ENCODE data around the gene ZGPAT. TPM values are rescaled to one million over a fixed set of nuclear protein-coding genes. Genes with fewer than 3 reads are reported as not detected.
A peak's percentile ranks its signal among the peaks of the same experiment; 100 is the strongest.

Gene ZGPAT
- total and polyA plus RNA-seq, 10 of the 15 experiments (the other 5 are each of a cell fraction or from before 2014, with no cell fraction given) = 0.58 to 52.9 (median 18.0) TPM

GRCh38 chr20:63688228-63689045 lies 19.4 kb upstream of the ZGPAT start:
- ATAC-seq (no peak), DNase-seq (ENCODE audit: low read depth, low spot score) (no peak), FAIRE-seq (no peak)
- no TSS peak for BruUV-seq (replicated peaks)
- ChIA-PET RAD21 (ENCODE audit: unreplicated experiment) (no interaction called here), POLR2A (no interaction called here), SMC1A (ENCODE audit: uncharacterized antibody, unreplicated experiment) (interaction anchor here (1.5 kb wide), 1 partner anchor 151 kb away, joined by 3 read pairs; no protein-coding TSS in a partner anchor), CTCF (no interaction called here)
- H3K36me3 ChIP-seq (ENCODE audit: control insufficient read depth in 2 of 2, insufficient read depth in 2 of 2, low read length in 1 of 2) = no peaks in the 10 kb centered on the region
- no peak overlapping the region for H3K4me2 ChIP-seq (ENCODE audit: control insufficient read depth, insufficient read depth)
- H3K27me3 ChIP-seq (replicated peaks in 1 of 2; ENCODE audit: control insufficient read depth in 2 of 2, insufficient read depth in 2 of 2, low read length in 1 of 2) = no peaks in the 10 kb centered on the region
- H2AFZ ChIP-seq (ENCODE audit: control insufficient read depth, low read depth, low read length) = no peak overlapping the region
- H3K79me2 ChIP-seq (ENCODE audit: control insufficient read depth, insufficient read depth, low read length) = no peaks in the 10 kb centered on the region
- H4K20me1 ChIP-seq (ENCODE audit: control insufficient read depth, insufficient read depth) = no peaks in the 10 kb centered on the region
- no peak overlapping the region for H3K9ac ChIP-seq (ENCODE audit: control insufficient read depth, insufficient read depth, low read length)
- TF ChIP-seq SREBF2 (IDR thresholded peaks at IDR 0.05; ENCODE audit: low read length) (no peak), POLR2A (IDR thresholded peaks at IDR 0.05; ENCODE audit: low read depth, low read length) (peak; percentile 50)
- WGBS (ENCODE audit: insufficient coverage, insufficient replicate concordance, low lambda C conversion rate, missing lambda C conversion rate) = 87% methylated on average over 29 of the region's 31 CpGs
- H3K4me3 ChIP-seq = no peak overlapping the region
- H3K4me1 ChIP-seq (ENCODE audit: control insufficient read depth, insufficient read depth, low read length) = no peaks in the 10 kb centered on the region
- H3K9me3 ChIP-seq (replicated peaks; ENCODE audit: control insufficient read depth, insufficient read depth, low read length) = no peaks in the 10 kb centered on the region
- in situ Hi-C loops (cut with MboI) (no loop called here), intact Hi-C loops (cut with micrococcal nuclease; ENCODE audit: unreplicated experiment) (no loop called here)
- H3K27ac ChIP-seq (ENCODE audit: control insufficient read depth, insufficient read depth) = no peak overlapping the region

GRCh38 chr20:63689046-63690002 lies 18.5 kb upstream of the ZGPAT start:
- SMC1A ChIA-PET (ENCODE audit: uncharacterized antibody, unreplicated experiment) = no interaction called here
- no peaks in the 10 kb centered on the region for H4K20me1 ChIP-seq (ENCODE audit: control insufficient read depth, insufficient read depth)
- TF ChIP-seq, protein P1, sequence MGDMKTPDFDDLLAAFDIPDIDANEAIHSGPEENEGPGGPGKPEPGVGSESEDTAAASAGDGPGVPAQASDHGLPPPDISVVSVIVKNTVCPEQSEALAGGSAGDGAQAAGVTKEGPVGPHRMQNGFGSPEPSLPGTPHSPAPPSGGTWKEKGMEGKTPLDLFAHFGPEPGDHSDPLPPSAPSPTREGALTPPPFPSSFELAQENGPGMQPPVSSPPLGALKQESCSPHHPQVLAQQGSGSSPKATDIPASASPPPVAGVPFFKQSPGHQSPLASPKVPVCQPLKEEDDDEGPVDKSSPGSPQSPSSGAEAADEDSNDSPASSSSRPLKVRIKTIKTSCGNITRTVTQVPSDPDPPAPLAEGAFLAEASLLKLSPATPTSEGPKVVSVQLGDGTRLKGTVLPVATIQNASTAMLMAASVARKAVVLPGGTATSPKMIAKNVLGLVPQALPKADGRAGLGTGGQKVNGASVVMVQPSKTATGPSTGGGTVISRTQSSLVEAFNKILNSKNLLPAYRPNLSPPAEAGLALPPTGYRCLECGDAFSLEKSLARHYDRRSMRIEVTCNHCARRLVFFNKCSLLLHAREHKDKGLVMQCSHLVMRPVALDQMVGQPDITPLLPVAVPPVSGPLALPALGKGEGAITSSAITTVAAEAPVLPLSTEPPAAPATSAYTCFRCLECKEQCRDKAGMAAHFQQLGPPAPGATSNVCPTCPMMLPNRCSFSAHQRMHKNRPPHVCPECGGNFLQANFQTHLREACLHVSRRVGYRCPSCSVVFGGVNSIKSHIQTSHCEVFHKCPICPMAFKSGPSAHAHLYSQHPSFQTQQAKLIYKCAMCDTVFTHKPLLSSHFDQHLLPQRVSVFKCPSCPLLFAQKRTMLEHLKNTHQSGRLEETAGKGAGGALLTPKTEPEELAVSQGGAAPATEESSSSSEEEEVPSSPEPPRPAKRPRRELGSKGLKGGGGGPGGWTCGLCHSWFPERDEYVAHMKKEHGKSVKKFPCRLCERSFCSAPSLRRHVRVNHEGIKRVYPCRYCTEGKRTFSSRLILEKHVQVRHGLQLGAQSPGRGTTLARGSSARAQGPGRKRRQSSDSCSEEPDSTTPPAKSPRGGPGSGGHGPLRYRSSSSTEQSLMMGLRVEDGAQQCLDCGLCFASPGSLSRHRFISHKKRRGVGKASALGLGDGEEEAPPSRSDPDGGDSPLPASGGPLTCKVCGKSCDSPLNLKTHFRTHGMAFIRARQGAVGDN (IDR thresholded peaks at IDR 0.05) = no peak
- peak; percentile 48; the same call in 1 of the 2 replicates for TF ChIP-seq POLR2A (IDR thresholded peaks at IDR 0.05; ENCODE audit: low read depth, low read length)
- BruUV-seq (replicated peaks) = no TSS peak
- no peak for ATAC-seq
- H2AFZ ChIP-seq (ENCODE audit: control insufficient read depth, low read depth, low read length) = no peak overlapping the region
- RAD21 ChIA-PET (ENCODE audit: unreplicated experiment) = no interaction called here
- POLR2A ChIA-PET = no interaction called here
- CTCF ChIA-PET = no interaction called here
- H3K9ac ChIP-seq (ENCODE audit: control insufficient read depth, insufficient read depth, low read length) = no peak overlapping the region
- H3K27ac ChIP-seq (ENCODE audit: control insufficient read depth, insufficient read depth) = no peak overlapping the region
- H3K36me3 ChIP-seq (ENCODE audit: control insufficient read depth in 2 of 2, insufficient read depth in 2 of 2, low read length in 1 of 2) = no peaks in the 10 kb centered on the region
- intact Hi-C loops (cut with micrococcal nuclease; ENCODE audit: unreplicated experiment) = no loop called here
- WGBS (ENCODE audit: insufficient coverage, insufficient replicate concordance, low lambda C conversion rate, missing lambda C conversion rate) = 88% methylated on average over 40 of the region's 44 CpGs
- in situ Hi-C loops (cut with MboI) = no loop called here
- no peak for DNase-seq (ENCODE audit: low read depth, low spot score)
- H3K9me3 ChIP-seq (replicated peaks; ENCODE audit: control insufficient read depth, insufficient read depth, low read length) = no peaks in the 10 kb centered on the region
- FAIRE-seq = no peak
- no peaks in the 10 kb centered on the region for H3K27me3 ChIP-seq (replicated peaks in 1 of 2; ENCODE audit: control insufficient read depth in 2 of 2, insufficient read depth in 2 of 2, low read length in 1 of 2)
- no peaks in the 10 kb centered on the region for H3K4me1 ChIP-seq (ENCODE audit: control insufficient read depth, insufficient read depth, low read length)
- no peaks in the 10 kb centered on the region for H3K79me2 ChIP-seq (ENCODE audit: control insufficient read depth, insufficient read depth, low read length)
- H3K4me2 ChIP-seq (ENCODE audit: control insufficient read depth, insufficient read depth) = no peak overlapping the region
- H3K4me3 ChIP-seq = no peak overlapping the region

Data from GM12878 (cell line).